ENCODE results near the gene OASL. TPM values are rescaled to one million over a fixed set of nuclear protein-coding genes. Genes with fewer than 3 reads are reported as not detected.
A peak's percentile ranks its signal among the peaks of the same experiment; 100 is the strongest.

OASL gene
- total RNA-seq, 5 donors from 2014 or later (not counting 1 experiment from before 2014, with no cell fraction given) = 6.0 to 17.6 (median 8.9) TPM

GRCh38 chr12:121000530-121000929 is 38.5 kb downstream of the OASL start:
- 100% methylated on average over 3 of the region's 11 CpGs for WGBS (ENCODE audit: insufficient coverage)
- H3K9me3 Mint-ChIP-seq = peaks cover 0 to 3% (median 0%) of the 10 kb centered on the region in 3 donors
- ATAC-seq (replicated peaks in 1 of 4) = no peak

GRCh38 chr12:120999191-121000120 is 39.6 kb downstream of the OASL start:
- H3K9me3 Mint-ChIP-seq = peaks cover 0 to 13% (median 0%) of the 10 kb centered on the region in 3 donors
- no peak for DNase-seq
- H3K27me3 Mint-ChIP-seq = peaks cover 8 to 12% of the 10 kb centered on the region in 2 donors
- CTCF ChIA-PET = no interaction called here
- POLR2A ChIA-PET = no interaction called here
- Histone ChIP-seq H3K9me3 (no peaks in the 10 kb centered on the region), H3K4me1 (ENCODE audit: control insufficient read depth in 1 of 2, extremely low read depth in 1 of 2, insufficient read depth in 2 of 2, low read length in 2 of 2) (no peaks in the 10 kb centered on the region), H3K36me3 (ENCODE audit: control insufficient read depth in 2 of 2, extremely low read depth in 1 of 2, insufficient read depth in 1 of 2, low read length in 1 of 2) (peaks cover 9 to 24% of the 10 kb centered on the region in 2 donors), H3K27ac (ENCODE audit: low read length) (no peak overlapping the region), H3K4me3 (ENCODE audit: control insufficient read depth in 1 of 2, extremely low read depth in 1 of 2, low read length in 1 of 2) (no peak overlapping the region), H3K27me3 (replicated peaks in 1 of 2; ENCODE audit: control insufficient read depth in 2 of 2, extremely low read depth in 1 of 2, insufficient read depth in 2 of 2, low read length in 1 of 2) (peaks cover 0 to 8% of the 10 kb centered on the region in 2 experiments)
- peaks cover 11% of the 10 kb centered on the region for H3K36me3 Mint-ChIP-seq
- 72% methylated on average over 18 of the region's 23 CpGs for WGBS (ENCODE audit: insufficient coverage)
- no peak overlapping the region for H3K4me3 Mint-ChIP-seq
- ATAC-seq (replicated peaks in 1 of 4) = peak in 1 of 4 experiments; percentile 24
- no peaks in the 10 kb centered on the region for H3K4me1 Mint-ChIP-seq
- no peak overlapping the region for H3K27ac Mint-ChIP-seq

More at GRCh38 chr12:121000530-121000929, 38.5 kb downstream of the OASL start:
- Histone ChIP-seq H3K27ac (ENCODE audit: low read length) (no peak overlapping the region), H3K4me3 (ENCODE audit: control insufficient read depth in 1 of 2, extremely low read depth in 1 of 2, low read length in 1 of 2) (no peak overlapping the region), H3K9me3 (no peaks in the 10 kb centered on the region), H3K4me1 (ENCODE audit: control insufficient read depth in 1 of 2, extremely low read depth in 1 of 2, insufficient read depth in 2 of 2, low read length in 2 of 2) (no peaks in the 10 kb centered on the region), H3K36me3 (ENCODE audit: control insufficient read depth in 2 of 2, extremely low read depth in 1 of 2, insufficient read depth in 1 of 2, low read length in 1 of 2) (peaks cover 14 to 32% of the 10 kb centered on the region in 2 donors), H3K27me3 (replicated peaks in 1 of 2; ENCODE audit: control insufficient read depth in 2 of 2, extremely low read depth in 1 of 2, insufficient read depth in 2 of 2, low read length in 1 of 2) (peaks cover 0 to 8% of the 10 kb centered on the region in 2 experiments)
- no peak overlapping the region for H3K4me3 Mint-ChIP-seq
- H3K27me3 Mint-ChIP-seq = peaks cover 1 to 4% of the 10 kb centered on the region in 2 donors
- peaks cover 19% of the 10 kb centered on the region for H3K36me3 Mint-ChIP-seq
- H3K4me1 Mint-ChIP-seq = peaks cover 0 to 2% (median 0%) of the 10 kb centered on the region in 3 donors
- no peak for DNase-seq
- H3K27ac Mint-ChIP-seq = no peak overlapping the region
- CTCF ChIA-PET = no interaction called here
- POLR2A ChIA-PET = no interaction called here

- Histone ChIP-seq H3K9me3 (no peaks in the 10 kb centered on the region), H3K27me3 (replicated peaks in 1 of 2; ENCODE audit: control insufficient read depth in 2 of 2, extremely low read depth in 1 of 2, insufficient read depth in 2 of 2, low read length in 1 of 2) (peaks cover 0 to 13% of the 10 kb centered on the region in 2 experiments), H3K36me3 (ENCODE audit: control insufficient read depth in 2 of 2, extremely low read depth in 1 of 2, insufficient read depth in 1 of 2, low read length in 1 of 2) (peaks cover 9 to 13% of the 10 kb centered on the region in 2 donors), H3K4me3 (ENCODE audit: control insufficient read depth in 1 of 2, extremely low read depth in 1 of 2, low read length in 1 of 2) (no peak overlapping the region), H3K4me1 (ENCODE audit: control insufficient read depth in 1 of 2, extremely low read depth in 1 of 2, insufficient read depth in 2 of 2, low read length in 2 of 2) (no peaks in the 10 kb centered on the region), H3K27ac (ENCODE audit: low read length) (no peak overlapping the region)
- ATAC-seq (replicated peaks in 1 of 4) (no peak), DNase-seq (no peak)
- Mint-ChIP-seq H3K27ac (no peak overlapping the region), H3K9me3 (peaks cover 0 to 14% (median 0%) of the 10 kb centered on the region in 3 donors), H3K4me3 (no peak overlapping the region), H3K27me3 (peaks cover 8 to 15% of the 10 kb centered on the region in 2 donors), H3K4me1 (no peaks in the 10 kb centered on the region), H3K36me3 (peaks cover 3% of the 10 kb centered on the region)
- whole genome bisulfite sequencing (ENCODE audit: insufficient coverage) = 51% methylated on average over 2 of the region's 3 CpGs
- POLR2A ChIA-PET = interaction anchor here in 1 of 2 donors (0.5 kb wide), 1 partner anchor 66 kb away, joined by 4 read pairs; no protein-coding TSS in a partner anchor
- CTCF ChIA-PET = no interaction called here
Observed at GRCh38 chr12:120998435-120998834, 40.6 kb downstream of the OASL start.

- Histone ChIP-seq H3K27me3 (replicated peaks in 1 of 2; ENCODE audit: control insufficient read depth in 2 of 2, extremely low read depth in 1 of 2, insufficient read depth in 2 of 2, low read length in 1 of 2) (peaks cover 0 to 15% of the 10 kb centered on the region in 2 experiments), H3K4me1 (ENCODE audit: control insufficient read depth in 1 of 2, extremely low read depth in 1 of 2, insufficient read depth in 2 of 2, low read length in 2 of 2) (no peaks in the 10 kb centered on the region), H3K27ac (ENCODE audit: low read length) (no peak overlapping the region), H3K9me3 (no peaks in the 10 kb centered on the region), H3K4me3 (ENCODE audit: control insufficient read depth in 1 of 2, extremely low read depth in 1 of 2, low read length in 1 of 2) (no peak overlapping the region), H3K36me3 (ENCODE audit: control insufficient read depth in 2 of 2, extremely low read depth in 1 of 2, insufficient read depth in 1 of 2, low read length in 1 of 2) (peaks cover 4% of the 10 kb centered on the region in 2 donors)
- ChIA-PET CTCF (no interaction called here), POLR2A (no interaction called here)
- H3K36me3 Mint-ChIP-seq = no peaks in the 10 kb centered on the region
- H3K4me3 Mint-ChIP-seq = no peak overlapping the region
- no peak for DNase-seq
- H3K27me3 Mint-ChIP-seq = peaks cover 8 to 15% of the 10 kb centered on the region in 2 donors
- H3K4me1 Mint-ChIP-seq = no peaks in the 10 kb centered on the region
- 83% methylated on average over 9 of the region's 9 CpGs for WGBS (ENCODE audit: insufficient coverage)
- peaks cover 0 to 14% (median 0%) of the 10 kb centered on the region in 3 donors for H3K9me3 Mint-ChIP-seq
- no peak for ATAC-seq (replicated peaks in 1 of 4)
- H3K27ac Mint-ChIP-seq = no peak overlapping the region
Observed at GRCh38 chr12:120997448-120997847, 41.6 kb downstream of the OASL start.

- Histone ChIP-seq H3K36me3 (ENCODE audit: control insufficient read depth in 2 of 2, extremely low read depth in 1 of 2, insufficient read depth in 1 of 2, low read length in 1 of 2) (no peaks in the 10 kb centered on the region), H3K4me3 (ENCODE audit: control insufficient read depth in 1 of 2, extremely low read depth in 1 of 2, low read length in 1 of 2) (no peak overlapping the region), H3K27ac (ENCODE audit: low read length) (no peak overlapping the region), H3K4me1 (ENCODE audit: control insufficient read depth in 1 of 2, extremely low read depth in 1 of 2, insufficient read depth in 2 of 2, low read length in 2 of 2) (no peaks in the 10 kb centered on the region), H3K9me3 (no peaks in the 10 kb centered on the region), H3K27me3 (replicated peaks in 1 of 2; ENCODE audit: control insufficient read depth in 2 of 2, extremely low read depth in 1 of 2, insufficient read depth in 2 of 2, low read length in 1 of 2) (peaks cover 0 to 15% of the 10 kb centered on the region in 2 experiments)
- POLR2A ChIA-PET = no interaction called here
- WGBS (ENCODE audit: insufficient coverage) = 62% methylated on average over 4 of the region's 11 CpGs
- peaks cover 8 to 15% of the 10 kb centered on the region in 2 donors for H3K27me3 Mint-ChIP-seq
- CTCF ChIA-PET = no interaction called here
- H3K9me3 Mint-ChIP-seq = peaks cover 0 to 14% (median 0%) of the 10 kb centered on the region in 3 donors
- no peaks in the 10 kb centered on the region for H3K36me3 Mint-ChIP-seq
- ATAC-seq (replicated peaks in 1 of 4) (no peak), DNase-seq (no peak)
- H3K4me3 Mint-ChIP-seq = no peak overlapping the region
- H3K27ac Mint-ChIP-seq = no peak overlapping the region
- H3K4me1 Mint-ChIP-seq = no peaks in the 10 kb centered on the region
Observed at GRCh38 chr12:120996133-120996746, 42.8 kb downstream of the OASL start.

- Histone ChIP-seq H3K36me3 (ENCODE audit: control insufficient read depth in 2 of 2, extremely low read depth in 1 of 2, insufficient read depth in 1 of 2, low read length in 1 of 2) (no peaks in the 10 kb centered on the region), H3K27ac (ENCODE audit: low read length) (no peak overlapping the region), H3K4me3 (ENCODE audit: control insufficient read depth in 1 of 2, extremely low read depth in 1 of 2, low read length in 1 of 2) (no peak overlapping the region), H3K27me3 (replicated peaks in 1 of 2; ENCODE audit: control insufficient read depth in 2 of 2, extremely low read depth in 1 of 2, insufficient read depth in 2 of 2, low read length in 1 of 2) (peaks cover 0 to 15% of the 10 kb centered on the region in 2 experiments), H3K9me3 (no peaks in the 10 kb centered on the region), H3K4me1 (ENCODE audit: control insufficient read depth in 1 of 2, extremely low read depth in 1 of 2, insufficient read depth in 2 of 2, low read length in 2 of 2) (no peaks in the 10 kb centered on the region)
- CTCF ChIA-PET = no interaction called here
- 89% methylated on average over 2 of the region's 2 CpGs for WGBS (ENCODE audit: insufficient coverage)
- no peak for DNase-seq
- no peaks in the 10 kb centered on the region for H3K36me3 Mint-ChIP-seq
- no peak overlapping the region for H3K27ac Mint-ChIP-seq
- ATAC-seq (replicated peaks in 1 of 4) = no peak
- no peaks in the 10 kb centered on the region for H3K4me1 Mint-ChIP-seq
- POLR2A ChIA-PET = interaction anchor here in 1 of 2 donors (0.5 kb wide), 1 partner anchor 19 kb away, joined by 7 read pairs; no protein-coding TSS in a partner anchor
- no peak overlapping the region for H3K4me3 Mint-ChIP-seq
- peaks cover 8 to 15% of the 10 kb centered on the region in 2 donors for H3K27me3 Mint-ChIP-seq
- H3K9me3 Mint-ChIP-seq = peaks cover 0 to 14% (median 0%) of the 10 kb centered on the region in 3 donors
Observed at GRCh38 chr12:120994589-120995337, 44.3 kb downstream of the OASL start.

All from T-cell (primary cell).